ENCODE results near the gene CUX1. TPM values are rescaled to one million over a fixed set of nuclear protein-coding genes. Genes with fewer than 3 reads are reported as not detected.
A peak's percentile ranks its signal among the peaks of the same experiment; 100 is the strongest.

Gene CUX1
- total RNA-seq, 1 experiment from 2014 or later = 53.5 TPM

GRCh38 chr7:102089175-102090098 is 272.0 kb downstream of the CUX1 start:
- Histone ChIP-seq H2AFZ (ENCODE audit: low read length) (no peak overlapping the region), H3K79me1 (ENCODE audit: insufficient read depth, low read depth, low read length, poor library complexity, severe bottlenecking) (no peaks in the 10 kb centered on the region), H2BK15ac (ENCODE audit: low read depth, low read length) (no peak overlapping the region), H4K20me1 (ENCODE audit: control insufficient read depth, insufficient read depth, insufficient read length) (no peaks in the 10 kb centered on the region), H2AK5ac (ENCODE audit: insufficient read length, low read length) (no peak overlapping the region), H2BK120ac (ENCODE audit: low read depth, low read length, poor library complexity, severe bottlenecking) (no peak overlapping the region), H3K23me2 (ENCODE audit: insufficient read length, low read depth, low read length, poor library complexity, severe bottlenecking) (no peaks in the 10 kb centered on the region), H4K8ac (replicated peaks; ENCODE audit: insufficient read length, low read depth, low read length) (no peak overlapping the region), H3K9ac (ENCODE audit: extremely low read depth, insufficient read length, low read length) (no peak overlapping the region), H3K4me2 (ENCODE audit: insufficient read depth, insufficient read length, low read length) (no peak overlapping the region), H3K18ac (ENCODE audit: insufficient read length, low read depth, low read length) (no peak overlapping the region), H3K4me1 (ENCODE audit: insufficient read depth, low read length) (peaks cover 7% of the 10 kb centered on the region; the same call in 1 of the 2 replicates), H4K91ac (ENCODE audit: insufficient read length, low read depth, low read length) (no peak overlapping the region), H2BK5ac (ENCODE audit: insufficient read length, low read length) (no peak overlapping the region), H3K14ac (ENCODE audit: insufficient read depth, low read length) (no peak overlapping the region), H3K27ac (ENCODE audit: insufficient read length, low read depth, low read length) (no peak overlapping the region), H2BK12ac (ENCODE audit: insufficient read length, low read depth, low read length) (no peak overlapping the region), H3K23ac (ENCODE audit: insufficient read length, low read depth, low read length) (no peak overlapping the region), H3K9me3 (ENCODE audit: control insufficient read depth, low read depth, low read length) (no peaks in the 10 kb centered on the region), H3K4ac (ENCODE audit: low read depth, low read length) (no peak overlapping the region), H2BK20ac (ENCODE audit: low read depth, low read length, poor library complexity, severe bottlenecking) (no peak overlapping the region), H3K79me2 (ENCODE audit: insufficient read depth, low read length) (no peaks in the 10 kb centered on the region; the same call in 1 of the 2 replicates), H3K56ac (ENCODE audit: insufficient read length, low read depth, low read length) (no peak overlapping the region), H4K5ac (ENCODE audit: insufficient read length, low read depth, low read length) (no peak overlapping the region), H3K27me3 (ENCODE audit: insufficient read depth, low read length) (no peaks in the 10 kb centered on the region; the same call in 1 of the 2 replicates), H3T11ph (ENCODE audit: low read length) (no peak overlapping the region)
- H3K9me3 Mint-ChIP-seq = peaks cover 8% of the 10 kb centered on the region in 2 experiments; a peak in 4 of 5 replicates
- H3K27me3 Mint-ChIP-seq (ENCODE audit: low read depth) = no peaks in the 10 kb centered on the region
- H3K36me3 Mint-ChIP-seq (ENCODE audit: insufficient read depth in 1 of 3, low read depth in 3 of 3) = peaks cover 9 to 22% (median 10%) of the 10 kb centered on the region in 3 experiments
- no peak for TF ChIP-seq CTCF (conservative IDR thresholded peaks at IDR 0.05)
- WGBS (ENCODE audit: extremely low coverage, insufficient read length, low lambda C conversion rate) = no CpG with 5 or more reads among the region's 4 CpGs
- H3K4me1 Mint-ChIP-seq = peaks cover 35 to 36% of the 10 kb centered on the region in 2 experiments
- no peak overlapping the region for H3K4me3 Mint-ChIP-seq
- no peak for DNase-seq
- peak overlapping the region; percentile 12 to 49 (median 35); a peak in 6 of 7 replicates for H3K27ac Mint-ChIP-seq

Measured in H9 (cell line).